ENCODE results near the gene TAC4. TPM values are rescaled to one million over a fixed set of nuclear protein-coding genes. Genes with fewer than 3 reads are reported as not detected.

The TAC4 gene
- total and polyA plus RNA-seq, 2 of the 13 experiments (the other 11 are each of a cell fraction or from before 2014, with no cell fraction given), result not detected

DNA sequence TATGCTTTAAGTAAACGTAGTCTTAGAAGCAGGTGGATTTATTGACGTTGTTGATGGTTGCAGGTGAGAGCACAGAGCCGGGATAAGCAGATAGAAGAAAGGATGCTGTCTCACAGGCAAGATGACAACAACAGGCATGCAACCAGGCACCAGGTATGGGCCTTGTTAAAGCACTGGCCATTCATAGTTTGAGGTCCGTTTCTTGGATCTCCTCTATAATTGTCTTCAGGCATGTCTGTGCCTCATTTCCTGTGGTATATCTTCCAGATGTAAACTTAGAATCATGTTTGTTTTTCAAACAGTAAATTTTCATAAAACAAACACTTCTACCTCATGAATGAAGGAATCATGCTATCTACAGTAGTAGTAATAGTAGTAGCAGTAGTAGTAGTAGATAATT is 38.8 kb downstream of the TAC4 start:
- no peak for ATAC-seq
- no peak for FAIRE-seq
- Histone ChIP-seq H3K79me2 (ENCODE audit: insufficient read depth, low read length) (no peaks in the 10 kb centered on the region), H3K9ac (ENCODE audit: insufficient read depth, low read depth, low read length) (no peak overlapping the region), H2AFZ (ENCODE audit: low read length) (no peak overlapping the region), H3K4me1 (ENCODE audit: insufficient read depth, low read length) (no peaks in the 10 kb centered on the region), H3K4me2 (ENCODE audit: low read depth, low read length) (no peak overlapping the region), H3K4me3 (replicated peaks in 1 of 3; ENCODE audit: insufficient read depth in 1 of 3, low read depth in 2 of 3, low read length in 3 of 3) (no peak overlapping the region), H3K27ac (ENCODE audit: extremely low read length, insufficient read depth, low read length) (no peak overlapping the region), H4K20me1 (ENCODE audit: insufficient read depth, low read length) (no peaks in the 10 kb centered on the region), H3K9me3 (ENCODE audit: low read length) (no peaks in the 10 kb centered on the region), H3K36me3 (replicated peaks in 1 of 2; ENCODE audit: control insufficient read depth in 1 of 2, insufficient read depth in 2 of 2, low read length in 2 of 2) (peaks cover 25 to 80% of the 10 kb centered on the region in 2 experiments), H3K27me3 (ENCODE audit: control insufficient read depth in 1 of 2, insufficient read depth in 2 of 2, low read length in 2 of 2) (no peaks in the 10 kb centered on the region)
- POLR2A ChIA-PET, result no interaction called here
- CTCF ChIA-PET (ENCODE audit: low intra/inter-chr PET ratio, low total read pairs), result no interaction called here
- intact Hi-C loops (cut with micrococcal nuclease; ENCODE audit: unreplicated experiment), result no loop called here
- TF ChIP-seq, protein P1, sequence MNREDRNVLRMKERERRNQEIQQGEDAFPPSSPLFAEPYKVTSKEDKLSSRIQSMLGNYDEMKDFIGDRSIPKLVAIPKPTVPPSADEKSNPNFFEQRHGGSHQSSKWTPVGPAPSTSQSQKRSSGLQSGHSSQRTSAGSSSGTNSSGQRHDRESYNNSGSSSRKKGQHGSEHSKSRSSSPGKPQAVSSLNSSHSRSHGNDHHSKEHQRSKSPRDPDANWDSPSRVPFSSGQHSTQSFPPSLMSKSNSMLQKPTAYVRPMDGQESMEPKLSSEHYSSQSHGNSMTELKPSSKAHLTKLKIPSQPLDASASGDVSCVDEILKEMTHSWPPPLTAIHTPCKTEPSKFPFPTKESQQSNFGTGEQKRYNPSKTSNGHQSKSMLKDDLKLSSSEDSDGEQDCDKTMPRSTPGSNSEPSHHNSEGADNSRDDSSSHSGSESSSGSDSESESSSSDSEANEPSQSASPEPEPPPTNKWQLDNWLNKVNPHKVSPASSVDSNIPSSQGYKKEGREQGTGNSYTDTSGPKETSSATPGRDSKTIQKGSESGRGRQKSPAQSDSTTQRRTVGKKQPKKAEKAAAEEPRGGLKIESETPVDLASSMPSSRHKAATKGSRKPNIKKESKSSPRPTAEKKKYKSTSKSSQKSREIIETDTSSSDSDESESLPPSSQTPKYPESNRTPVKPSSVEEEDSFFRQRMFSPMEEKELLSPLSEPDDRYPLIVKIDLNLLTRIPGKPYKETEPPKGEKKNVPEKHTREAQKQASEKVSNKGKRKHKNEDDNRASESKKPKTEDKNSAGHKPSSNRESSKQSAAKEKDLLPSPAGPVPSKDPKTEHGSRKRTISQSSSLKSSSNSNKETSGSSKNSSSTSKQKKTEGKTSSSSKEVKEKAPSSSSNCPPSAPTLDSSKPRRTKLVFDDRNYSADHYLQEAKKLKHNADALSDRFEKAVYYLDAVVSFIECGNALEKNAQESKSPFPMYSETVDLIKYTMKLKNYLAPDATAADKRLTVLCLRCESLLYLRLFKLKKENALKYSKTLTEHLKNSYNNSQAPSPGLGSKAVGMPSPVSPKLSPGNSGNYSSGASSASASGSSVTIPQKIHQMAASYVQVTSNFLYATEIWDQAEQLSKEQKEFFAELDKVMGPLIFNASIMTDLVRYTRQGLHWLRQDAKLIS (CRISPR knock-in tag; IDR thresholded peaks at IDR 0.05), result no peak
- TF ChIP-seq, protein P2, sequence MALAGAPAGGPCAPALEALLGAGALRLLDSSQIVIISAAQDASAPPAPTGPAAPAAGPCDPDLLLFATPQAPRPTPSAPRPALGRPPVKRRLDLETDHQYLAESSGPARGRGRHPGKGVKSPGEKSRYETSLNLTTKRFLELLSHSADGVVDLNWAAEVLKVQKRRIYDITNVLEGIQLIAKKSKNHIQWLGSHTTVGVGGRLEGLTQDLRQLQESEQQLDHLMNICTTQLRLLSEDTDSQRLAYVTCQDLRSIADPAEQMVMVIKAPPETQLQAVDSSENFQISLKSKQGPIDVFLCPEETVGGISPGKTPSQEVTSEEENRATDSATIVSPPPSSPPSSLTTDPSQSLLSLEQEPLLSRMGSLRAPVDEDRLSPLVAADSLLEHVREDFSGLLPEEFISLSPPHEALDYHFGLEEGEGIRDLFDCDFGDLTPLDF (CRISPR knock-in tag; IDR thresholded peaks at IDR 0.05), result no peak
- TF ChIP-seq DNMT1 (CRISPR knock-in tag; IDR thresholded peaks at IDR 0.05), result no peak
- TF ChIP-seq HOXD1 (CRISPR knock-in tag; IDR thresholded peaks at IDR 0.05), result no peak
- TF ChIP-seq, protein P3, sequence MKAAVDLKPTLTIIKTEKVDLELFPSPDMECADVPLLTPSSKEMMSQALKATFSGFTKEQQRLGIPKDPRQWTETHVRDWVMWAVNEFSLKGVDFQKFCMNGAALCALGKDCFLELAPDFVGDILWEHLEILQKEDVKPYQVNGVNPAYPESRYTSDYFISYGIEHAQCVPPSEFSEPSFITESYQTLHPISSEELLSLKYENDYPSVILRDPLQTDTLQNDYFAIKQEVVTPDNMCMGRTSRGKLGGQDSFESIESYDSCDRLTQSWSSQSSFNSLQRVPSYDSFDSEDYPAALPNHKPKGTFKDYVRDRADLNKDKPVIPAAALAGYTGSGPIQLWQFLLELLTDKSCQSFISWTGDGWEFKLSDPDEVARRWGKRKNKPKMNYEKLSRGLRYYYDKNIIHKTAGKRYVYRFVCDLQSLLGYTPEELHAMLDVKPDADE (CRISPR knock-in tag; IDR thresholded peaks at IDR 0.05), result no peak
- TF ChIP-seq ZNF12 (CRISPR knock-in tag; IDR thresholded peaks at IDR 0.05), result no peak
- no peak for TF ChIP-seq ZNF225 (CRISPR knock-in tag; IDR thresholded peaks at IDR 0.05)
- no peak for TF ChIP-seq POLR2G (IDR thresholded peaks at IDR 0.05; ENCODE audit: low read depth, low read length)
- TF ChIP-seq GATAD1 (CRISPR knock-in tag; IDR thresholded peaks at IDR 0.05), result no peak
- no peak for TF ChIP-seq MED13 (CRISPR knock-in tag; IDR thresholded peaks at IDR 0.05)
- TF ChIP-seq ZNF83 (CRISPR knock-in tag; IDR thresholded peaks at IDR 0.05; ENCODE audit: borderline replicate concordance), result no peak
- TF ChIP-seq, protein P4, sequence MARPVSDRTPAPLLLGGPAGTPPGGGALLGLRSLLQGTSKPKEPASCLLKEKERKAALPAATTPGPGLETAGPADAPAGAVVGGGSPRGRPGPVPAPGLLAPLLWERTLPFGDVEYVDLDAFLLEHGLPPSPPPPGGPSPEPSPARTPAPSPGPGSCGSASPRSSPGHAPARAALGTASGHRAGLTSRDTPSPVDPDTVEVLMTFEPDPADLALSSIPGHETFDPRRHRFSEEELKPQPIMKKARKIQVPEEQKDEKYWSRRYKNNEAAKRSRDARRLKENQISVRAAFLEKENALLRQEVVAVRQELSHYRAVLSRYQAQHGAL (CRISPR knock-in tag; IDR thresholded peaks at IDR 0.05; ENCODE audit: not compliant biosample characterization), result no peak
- TF ChIP-seq PHF5A (CRISPR knock-in tag; IDR thresholded peaks at IDR 0.05; ENCODE audit: low read depth, unreplicated experiment), result no peak
- no peak for TF ChIP-seq ZBTB20 (CRISPR knock-in tag; IDR thresholded peaks at IDR 0.05; ENCODE audit: borderline replicate concordance, low read depth)
- TF ChIP-seq XRCC5 (optimal IDR thresholded peaks at IDR 0.05; ENCODE audit: low read length), result no peak
- TF ChIP-seq, protein P5, sequence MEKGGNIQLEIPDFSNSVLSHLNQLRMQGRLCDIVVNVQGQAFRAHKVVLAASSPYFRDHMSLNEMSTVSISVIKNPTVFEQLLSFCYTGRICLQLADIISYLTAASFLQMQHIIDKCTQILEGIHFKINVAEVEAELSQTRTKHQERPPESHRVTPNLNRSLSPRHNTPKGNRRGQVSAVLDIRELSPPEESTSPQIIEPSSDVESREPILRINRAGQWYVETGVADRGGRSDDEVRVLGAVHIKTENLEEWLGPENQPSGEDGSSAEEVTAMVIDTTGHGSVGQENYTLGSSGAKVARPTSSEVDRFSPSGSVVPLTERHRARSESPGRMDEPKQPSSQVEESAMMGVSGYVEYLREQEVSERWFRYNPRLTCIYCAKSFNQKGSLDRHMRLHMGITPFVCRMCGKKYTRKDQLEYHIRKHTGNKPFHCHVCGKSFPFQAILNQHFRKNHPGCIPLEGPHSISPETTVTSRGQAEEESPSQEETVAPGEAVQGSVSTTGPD (CRISPR knock-in tag; IDR thresholded peaks at IDR 0.05), result no peak
- no peak for TF ChIP-seq ZNF354B (CRISPR knock-in tag; IDR thresholded peaks at IDR 0.05)
- no peak for TF ChIP-seq BCL6 (CRISPR knock-in tag; IDR thresholded peaks at IDR 0.05)
- no peak for TF ChIP-seq YEATS4 (CRISPR knock-in tag; IDR thresholded peaks at IDR 0.05; ENCODE audit: borderline replicate concordance)
- DNase-seq (ENCODE audit: low spot score), result no peak
- in situ Hi-C loops (cut with HindIII; ENCODE audit: extremely low pct_ligation_motif_present, low pct_unique_long_range_greater_than_20kb), result no loop called here
- WGBS (ENCODE audit: low lambda C conversion rate), result 91% methylated on average over 4 of the region's 4 CpGs
- no TSS peak for BruUV-seq (replicated peaks)

Data from HepG2 (cell line).